GM21423 (cell line): ENCODE results near the gene VTI1A.
"Not testable (repeated sequence)": the region's sequence is repeated elsewhere in the genome, so short reads cannot be mapped to it uniquely, and the experiment has no call there.

ENCODE experiments used
- ATAC-seq: cut with Tn5 transposase; IDR thresholded peaks from one replicate; pipeline ENCODE4 v1.9.1; 2021; ENCODE audit warnings: mild to moderate bottlenecking, moderate library complexity; ENCODE audit not compliant: unreplicated experiment

The VTI1A gene

DNA sequence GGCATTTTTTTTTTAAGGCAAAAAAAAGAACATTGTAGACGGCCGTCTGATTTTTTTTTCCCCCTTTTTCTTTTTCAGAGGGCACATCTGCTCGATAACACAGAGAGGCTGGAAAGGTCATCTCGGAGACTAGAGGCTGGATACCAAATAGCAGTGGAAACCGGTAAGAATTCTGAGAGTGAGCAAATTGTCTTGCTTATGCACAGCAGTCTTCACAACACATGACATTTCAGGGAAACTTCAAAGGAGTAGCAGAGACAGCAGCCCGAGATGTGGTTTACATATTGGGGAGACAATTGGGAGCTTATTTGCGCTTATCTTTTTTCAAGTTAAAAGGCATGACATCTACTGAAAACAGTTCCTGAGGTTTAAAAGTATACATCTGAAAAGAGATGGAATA lies 91.2 kb downstream of the VTI1A start:
- ATAC-seq, result no peak

DNA sequence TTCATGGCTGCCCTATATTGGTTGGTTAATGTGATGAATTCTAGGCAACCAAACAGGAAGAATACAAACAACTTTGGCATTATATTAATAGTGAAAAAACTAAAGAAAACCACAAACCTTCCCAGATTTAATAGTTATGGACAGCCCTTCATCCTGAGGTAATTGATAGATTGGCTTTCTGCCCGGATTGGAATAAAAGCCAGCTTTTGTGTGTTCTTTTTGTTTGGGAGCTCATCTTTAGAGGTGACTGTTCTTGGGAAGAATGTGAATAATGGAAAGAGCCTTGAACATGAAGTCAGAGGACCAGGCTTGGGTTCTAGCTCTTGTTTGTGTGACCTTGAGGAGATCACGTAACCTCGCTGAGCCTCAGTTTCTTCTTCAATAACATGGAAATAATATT lies 92.3 kb downstream of the VTI1A start:
- no peak for ATAC-seq

- not testable (repeated sequence) for ATAC-seq
Measured at GRCh38 chr10:112542823-112543222, 95.8 kb downstream of the VTI1A start.

DNA sequence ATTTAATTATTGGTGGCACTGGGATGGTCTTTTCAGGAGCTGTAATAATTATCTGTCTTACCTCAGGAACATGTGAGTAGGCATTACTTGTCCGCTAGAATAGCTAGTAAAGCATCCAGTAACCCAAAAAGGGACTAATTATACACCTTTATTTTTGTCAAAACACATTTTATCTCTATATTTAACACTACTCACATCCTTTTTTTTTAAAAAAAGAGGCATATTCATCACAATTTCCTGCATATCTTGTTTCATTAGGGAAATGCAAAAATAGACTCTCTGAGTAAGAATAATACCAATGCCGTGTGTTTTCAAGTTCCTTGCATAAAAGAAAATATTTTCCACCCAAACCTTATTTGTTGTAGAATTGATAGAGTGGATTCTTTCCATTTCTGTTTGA lies 99.5 kb downstream of the VTI1A start:
- no peak for ATAC-seq

GRCh38 chr10:112548535-112549276 lies 101.7 kb downstream of the VTI1A start:
- ATAC-seq, result no peak

DNA sequence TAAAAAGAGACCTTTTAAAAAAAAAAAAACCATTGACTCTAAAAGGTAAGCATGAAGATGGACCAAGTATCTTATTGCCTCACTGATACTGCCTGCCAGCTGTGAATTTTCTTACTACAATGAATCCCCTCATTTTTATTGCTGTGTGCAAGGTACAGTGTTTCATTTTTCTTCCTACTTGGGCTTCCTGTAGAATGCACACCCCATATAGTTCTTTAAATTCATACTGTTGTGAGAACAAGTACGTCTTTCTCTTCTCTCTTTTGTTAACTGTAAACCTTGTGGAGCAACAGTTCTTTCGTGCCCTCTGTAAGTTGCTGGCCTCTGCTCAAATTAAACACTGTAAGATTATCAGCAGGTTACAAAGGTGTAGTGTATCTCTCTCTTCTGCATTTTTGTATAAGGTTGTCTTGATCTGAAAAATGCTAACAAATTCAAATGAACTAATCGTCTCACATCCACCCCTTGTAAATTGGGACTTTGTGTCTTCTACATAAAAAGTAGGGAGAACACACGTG lies 105.6 kb downstream of the VTI1A start:
- ATAC-seq, result no peak

DNA sequence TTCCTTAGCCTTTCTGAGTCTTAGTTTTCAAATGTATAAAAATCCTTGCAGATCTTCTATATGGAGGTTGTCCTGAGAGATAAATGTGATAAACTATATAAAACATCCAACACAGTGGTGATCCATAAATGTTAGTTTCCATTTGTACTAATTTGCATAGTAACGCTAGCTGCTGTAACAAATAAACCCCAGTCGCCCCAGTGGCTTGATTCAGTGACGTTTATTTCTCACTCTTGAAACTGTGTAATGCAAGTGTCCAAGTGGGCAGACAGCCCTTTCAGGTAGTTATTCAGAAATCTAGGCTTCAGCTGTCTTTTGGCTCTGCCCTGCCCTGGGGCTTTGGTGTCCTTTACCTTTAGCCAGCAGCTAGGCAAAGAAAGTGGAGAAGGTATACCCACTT lies 106.3 kb downstream of the VTI1A start:
- no peak for ATAC-seq

DNA sequence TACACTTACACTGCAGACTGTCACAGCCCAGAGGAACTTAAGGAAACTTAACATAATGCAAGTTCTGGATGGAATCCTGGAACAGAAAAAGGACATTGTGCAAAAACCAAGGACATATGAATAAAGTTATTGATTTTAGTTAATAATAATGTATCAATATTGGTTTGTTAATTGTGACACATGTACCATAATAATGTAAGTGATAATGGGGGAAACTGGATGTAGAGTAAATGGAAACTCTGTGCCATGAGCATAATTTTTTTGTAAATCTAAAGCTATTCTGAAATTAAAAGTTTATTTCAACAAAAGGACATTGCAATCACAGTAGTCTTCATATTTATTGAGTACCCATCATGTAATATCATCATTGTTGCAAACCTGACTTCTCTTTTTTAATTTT lies 107.2 kb downstream of the VTI1A start:
- ATAC-seq, result no peak

GRCh38 chr10:112557197-112557596 lies 110.2 kb downstream of the VTI1A start:
- ATAC-seq, result no peak

- no peak for ATAC-seq
Measured at GRCh38 chr10:112558476-112559142, 111.6 kb downstream of the VTI1A start.

DNA sequence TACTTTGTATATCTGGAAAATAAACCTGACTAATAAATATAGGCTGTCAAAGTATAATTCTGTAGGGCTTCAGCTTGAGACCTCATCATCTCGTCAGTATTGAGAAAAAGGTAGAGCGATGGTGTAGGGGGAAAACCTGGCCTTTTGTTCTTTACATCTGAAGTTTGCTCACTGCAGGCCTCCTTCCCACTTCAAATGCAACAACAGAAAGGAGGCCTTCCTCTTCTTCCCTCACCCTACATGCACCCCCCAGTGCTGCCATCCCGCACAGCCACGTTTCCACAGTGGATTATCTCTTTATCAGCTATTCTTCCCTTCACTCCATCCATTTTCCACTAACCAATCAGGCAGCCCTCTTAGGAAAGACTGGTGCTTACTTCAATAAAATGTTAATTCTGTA lies 112.3 kb downstream of the VTI1A start:
- no peak for ATAC-seq

DNA sequence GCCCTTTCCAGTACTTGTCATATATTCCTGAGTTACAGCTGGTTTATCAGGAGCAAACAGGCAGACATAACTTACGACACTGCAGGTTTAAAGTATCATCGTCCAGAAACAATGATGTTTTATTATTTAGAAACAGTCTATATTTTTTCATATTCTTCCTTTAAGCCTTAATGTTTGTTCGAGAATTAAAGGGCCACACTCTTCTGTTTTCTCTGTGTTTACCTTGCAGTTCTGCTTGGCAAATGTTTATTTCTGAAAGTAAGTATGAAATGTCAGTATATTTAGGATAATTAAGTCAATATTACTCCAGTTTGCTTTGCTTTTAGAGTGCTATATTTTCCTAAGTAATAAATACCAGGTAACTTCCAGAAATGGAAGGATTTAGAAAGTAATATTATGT lies 115.1 kb downstream of the VTI1A start:
- no peak for ATAC-seq

DNA sequence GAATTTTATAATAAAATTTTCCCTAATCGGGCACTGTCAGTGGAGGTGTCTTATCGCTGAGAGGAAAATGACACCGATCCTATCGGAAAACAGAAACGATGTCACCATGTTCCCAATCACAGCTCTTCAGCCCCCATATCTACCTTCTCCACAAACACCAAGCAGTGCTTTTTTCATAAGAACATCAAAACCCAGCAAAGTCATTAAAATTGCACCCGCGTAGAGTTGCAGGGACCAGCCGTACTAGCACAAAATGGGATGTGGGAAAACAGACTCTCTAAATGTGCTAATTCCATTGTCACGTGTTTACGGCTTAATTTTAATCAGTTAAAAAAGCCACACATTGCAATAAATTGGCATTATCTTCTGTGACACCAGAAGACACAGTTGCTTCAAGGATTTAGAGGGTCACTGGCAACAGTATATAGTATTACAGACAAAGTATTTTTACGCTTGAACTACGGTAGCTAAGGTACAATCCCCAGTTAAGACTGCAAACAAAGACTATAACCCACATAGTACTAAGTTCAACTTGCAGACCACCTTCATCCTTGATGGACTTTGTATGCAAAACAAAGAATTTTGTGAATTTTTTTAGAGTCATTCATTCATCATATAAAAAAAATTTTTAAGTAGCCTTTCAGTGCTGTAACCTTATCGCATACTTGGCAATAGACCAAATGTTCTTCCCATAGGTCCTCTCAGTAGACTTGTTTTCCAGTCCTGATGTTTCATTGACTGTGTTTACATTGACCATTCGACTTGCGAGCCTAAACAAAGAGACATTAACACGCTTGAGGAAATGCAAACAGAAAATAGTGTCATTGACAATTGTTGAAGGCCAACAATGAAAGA lies 116.0 kb downstream of the VTI1A start:
- ATAC-seq, result no peak

GRCh38 chr10:112564337-112564736 lies 117.3 kb downstream of the VTI1A start:
- ATAC-seq, result no peak

GRCh38 chr10:112565434-112566053 lies 118.5 kb downstream of the VTI1A start:
- peak; percentile 48 for ATAC-seq

DNA sequence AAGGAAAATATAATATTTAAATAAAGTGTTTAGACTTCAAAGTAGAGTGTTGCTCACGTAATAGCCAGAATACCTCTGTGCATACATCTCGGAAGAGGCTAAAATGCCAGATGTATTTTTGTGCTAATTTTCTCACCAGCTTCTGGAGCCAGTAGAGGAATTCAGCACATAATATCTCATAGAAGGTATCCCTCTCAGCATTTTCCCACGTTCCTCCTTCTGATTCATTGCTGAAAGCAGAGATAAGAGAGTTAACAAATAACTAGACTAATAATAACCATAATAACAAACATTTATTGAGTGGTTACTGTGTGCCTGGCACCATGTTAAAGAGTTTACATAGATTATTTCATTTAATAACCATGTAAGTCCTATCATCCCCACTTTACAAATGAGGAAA lies 123.6 kb downstream of the VTI1A start:
- no peak for ATAC-seq

DNA sequence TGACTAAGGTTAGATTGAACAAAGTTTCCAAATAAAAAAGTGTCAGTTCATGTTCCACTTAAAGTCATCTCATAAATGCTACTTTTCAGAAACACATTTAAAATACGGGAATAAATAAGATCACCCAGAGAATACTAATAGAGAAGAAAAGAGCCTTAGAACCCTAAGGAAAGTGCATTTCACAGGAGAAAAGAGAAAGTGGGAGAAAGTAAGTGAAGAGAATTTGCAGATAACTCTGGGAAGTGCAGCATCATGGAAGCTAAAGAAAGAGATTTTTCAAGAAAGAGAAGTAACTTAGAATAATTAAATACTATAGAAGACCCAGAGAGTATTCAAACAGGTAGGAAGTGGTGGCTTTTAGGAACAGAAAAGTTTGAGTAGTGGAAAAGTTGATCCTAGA lies 132.6 kb downstream of the VTI1A start:
- no peak for ATAC-seq

GRCh38 chr10:112580267-112580666 lies 133.3 kb downstream of the VTI1A start:
- no peak for ATAC-seq

- ATAC-seq, result no peak
Measured at GRCh38 chr10:112581921-112582320, 134.9 kb downstream of the VTI1A start.

DNA sequence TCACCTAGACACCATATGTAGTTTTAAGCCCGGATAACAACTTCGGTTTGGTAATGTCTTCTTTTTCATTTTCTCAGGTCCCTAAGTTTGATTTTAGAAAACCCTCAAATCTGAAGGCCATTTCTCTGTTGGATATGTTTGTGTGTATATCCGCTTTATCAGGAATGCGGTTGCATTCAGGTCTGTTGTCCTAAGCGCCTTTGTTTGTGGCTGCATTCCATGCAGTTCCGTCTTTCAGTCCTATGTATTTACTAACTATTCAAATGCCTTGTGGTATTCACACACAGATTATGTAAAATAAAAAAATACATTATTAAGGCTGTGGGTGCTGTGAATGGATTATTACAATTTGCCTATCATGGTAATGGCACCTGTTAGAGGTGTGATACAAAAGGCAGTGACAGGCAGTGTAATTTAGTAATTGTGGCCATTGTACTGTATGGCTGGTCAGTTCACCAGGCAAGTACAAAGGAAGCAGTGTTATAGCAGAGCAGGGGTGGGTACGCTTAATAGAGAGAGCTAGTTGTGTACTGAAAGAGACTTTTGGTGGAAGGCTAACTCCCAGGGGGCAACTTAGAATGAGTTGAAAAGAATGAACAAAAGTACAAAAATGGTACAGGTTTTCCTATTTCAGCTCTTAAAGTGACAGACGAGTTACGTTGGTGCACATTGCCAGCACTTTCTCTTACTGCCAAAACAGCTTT lies 136.4 kb downstream of the VTI1A start:
- no peak for ATAC-seq
